Osteoblast (primary cell): Measurements from ENCODE around the gene ZNF879. TPM values are rescaled to one million over a fixed set of nuclear protein-coding genes. Genes with fewer than 3 reads are reported as not detected.

Experiments
- DNase-seq: peaks from one replicate; pipeline ENCODE4 v3.0.0; 2011; ENCODE audit warnings: low spot score, mixed read lengths; ENCODE audit not compliant: insufficient read length; ENCODE audit errors: missing footprints
- H2AFZ ChIP-seq: 2 replicates; pipeline ENCODE4 v1.6.0; 2011; ENCODE audit warnings: mild to moderate bottlenecking, low read length
- H3K27ac ChIP-seq: 2 replicates; pipeline ENCODE4 v1.5.1; 2011; ENCODE audit warnings: mild to moderate bottlenecking, low read depth, low read length, moderate library complexity
- H3K27me3 ChIP-seq: 2 replicates; pipeline ENCODE4 v1.6.0; 2012; ENCODE audit warnings: mild to moderate bottlenecking, control low read depth, inconsistent platforms, low read length, moderate library complexity; ENCODE audit not compliant: insufficient read depth
- H3K36me3 ChIP-seq: 2 replicates; pipeline ENCODE4 v1.5.1; 2011; ENCODE audit warnings: mild to moderate bottlenecking, low read length, control low read depth, moderate library complexity; ENCODE audit not compliant: insufficient read depth
- H3K4me1 ChIP-seq: 2 replicates; pipeline ENCODE4 v1.5.1; 2011; ENCODE audit warnings: mild to moderate bottlenecking, low read length, control low read depth, moderate library complexity; ENCODE audit not compliant: insufficient read depth
- H3K4me2 ChIP-seq: 2 replicates; pipeline ENCODE4 v1.6.0; 2011; ENCODE audit warnings: mild to moderate bottlenecking, low read length; ENCODE audit not compliant: insufficient read depth
- H3K4me3 ChIP-seq: fragments of 200-600 bp; sonication (generic); 3 replicates; pipeline ENCODE4 v1.5.1; 2012; ENCODE audit warnings: mild to moderate bottlenecking, low read length, inconsistent platforms; ENCODE audit not compliant: insufficient read depth
- H3K79me2 ChIP-seq: 2 replicates; pipeline ENCODE4 v1.6.0; 2012; ENCODE audit warnings: mild to moderate bottlenecking, low read length, control low read depth, inconsistent platforms; ENCODE audit not compliant: insufficient read depth
- H3K9me3 ChIP-seq: 2 replicates; pipeline ENCODE4 v1.5.1; 2011; ENCODE audit warnings: low read depth, low read length, control low read depth
- H4K20me1 ChIP-seq: 2 replicates; pipeline ENCODE4 v1.6.0; 2012; ENCODE audit warnings: mild to moderate bottlenecking, low read length, control low read depth; ENCODE audit not compliant: insufficient read depth
- CTCF ChIP-seq: IDR thresholded peaks from 2 replicates; pipeline ENCODE4 v1.5.1; 2011; ENCODE audit warnings: mild to moderate bottlenecking, low read depth, low read length, moderate library complexity; ENCODE audit errors: extremely low read depth
- total RNA-seq: library from RNA; depleted of rRNA; stranded (reverse); fragments of >200 nt; gene quantifications from 2 replicates; pipeline ENCODE4 v1.2.3, GENCODE V29; 2012

ZNF879 gene
- total RNA-seq, 1 donor = 8.3 TPM

GRCh38 chr5:178996156-178996555 lies 27.4 kb upstream of the ZNF879 start:
- no peak for TF ChIP-seq CTCF
- DNase-seq = peak; percentile 34
- H3K79me2 ChIP-seq = no peaks in the 10 kb centered on the region
- no peaks in the 10 kb centered on the region for H3K36me3 ChIP-seq
- no peaks in the 10 kb centered on the region for H3K9me3 ChIP-seq
- H3K4me2 ChIP-seq = no peak overlapping the region
- no peaks in the 10 kb centered on the region for H3K4me1 ChIP-seq
- H3K27ac ChIP-seq = no peak overlapping the region
- peaks cover 13% of the 10 kb centered on the region for H3K27me3 ChIP-seq
- no peak overlapping the region for H3K4me3 ChIP-seq
- H4K20me1 ChIP-seq = no peaks in the 10 kb centered on the region
- H2AFZ ChIP-seq = no peak overlapping the region

GRCh38 chr5:178997191-178997590 lies 26.4 kb upstream of the ZNF879 start:
- Histone ChIP-seq H3K36me3 (no peaks in the 10 kb centered on the region), H3K27ac (no peak overlapping the region), H3K4me3 (no peak overlapping the region), H3K9me3 (no peaks in the 10 kb centered on the region), H2AFZ (no peak overlapping the region), H3K79me2 (no peaks in the 10 kb centered on the region), H4K20me1 (no peaks in the 10 kb centered on the region), H3K27me3 (peaks cover 13% of the 10 kb centered on the region), H3K4me1 (no peaks in the 10 kb centered on the region), H3K4me2 (no peak overlapping the region)
- DNase-seq = peak; percentile 62
- TF ChIP-seq CTCF = no peak

GRCh38 chr5:178998441-178998840 lies 25.2 kb upstream of the ZNF879 start:
- no peak overlapping the region for H3K4me2 ChIP-seq
- peaks cover 13% of the 10 kb centered on the region for H3K27me3 ChIP-seq
- H3K9me3 ChIP-seq = no peaks in the 10 kb centered on the region
- no peak for TF ChIP-seq CTCF
- H3K4me3 ChIP-seq = no peak overlapping the region
- no peak overlapping the region for H2AFZ ChIP-seq
- no peaks in the 10 kb centered on the region for H3K36me3 ChIP-seq
- H4K20me1 ChIP-seq = no peaks in the 10 kb centered on the region
- no peak for DNase-seq
- H3K27ac ChIP-seq = no peak overlapping the region
- no peaks in the 10 kb centered on the region for H3K79me2 ChIP-seq
- no peaks in the 10 kb centered on the region for H3K4me1 ChIP-seq

- Histone ChIP-seq H3K4me3 (no peak overlapping the region), H3K79me2 (no peaks in the 10 kb centered on the region), H3K27ac (no peak overlapping the region), H3K9me3 (no peaks in the 10 kb centered on the region), H3K4me2 (no peak overlapping the region), H3K27me3 (no peaks in the 10 kb centered on the region), H3K4me1 (no peaks in the 10 kb centered on the region), H3K36me3 (no peaks in the 10 kb centered on the region), H4K20me1 (no peaks in the 10 kb centered on the region), H2AFZ (no peak overlapping the region)
- no peak for DNase-seq
- no peak for TF ChIP-seq CTCF
Measured at GRCh38 chr5:179006564-179006963, 17.0 kb upstream of the ZNF879 start.
